Trophoblast cell (in vitro differentiated cells and primary cell): ENCODE results near the gene RFC3.
"Not testable (repeated sequence)": the region's sequence is repeated elsewhere in the genome, so short reads cannot be mapped to it uniquely, and the experiment has no call there.

Source experiments
- DNase-seq, 2 donors: peaks; one replicate each; pipeline ENCODE4 v3.0.0-alpha.2; 2016
- H2AFZ ChIP-seq: 2 replicates; pipeline ENCODE4 v1.6.1; 2013; ENCODE audit warnings: low read length, moderate library complexity, mild to moderate bottlenecking; ENCODE audit not compliant: insufficient read depth, poor library complexity
- H2AK5ac ChIP-seq: 2 replicates; pipeline ENCODE4 v1.6.1; 2013; ENCODE audit warnings: mild to moderate bottlenecking, low read length
- H2BK120ac ChIP-seq: 2 replicates; pipeline ENCODE4 v1.6.1; 2013; ENCODE audit warnings: low read length, mild to moderate bottlenecking, moderate library complexity; ENCODE audit not compliant: insufficient read depth, poor library complexity
- H2BK12ac ChIP-seq: 2 replicates; pipeline ENCODE4 v1.6.1; 2013; ENCODE audit warnings: mild to moderate bottlenecking, low read length, moderate library complexity
- H2BK5ac ChIP-seq: 2 replicates; pipeline ENCODE4 v1.6.1; 2013; ENCODE audit warnings: low read length, low read depth, moderate library complexity, mild to moderate bottlenecking; ENCODE audit not compliant: poor library complexity
- H3K14ac ChIP-seq: 2 replicates; pipeline ENCODE4 v1.6.1; 2013; ENCODE audit warnings: mild to moderate bottlenecking, low read length
- H3K18ac ChIP-seq: 2 replicates; pipeline ENCODE4 v1.6.1; 2013; ENCODE audit warnings: mild to moderate bottlenecking, low read length
- H3K23ac ChIP-seq: 2 replicates; pipeline ENCODE4 v1.6.1; 2013; ENCODE audit warnings: low read length
- H3K27ac ChIP-seq: 2 replicates; pipeline ENCODE4 v1.5.1; 2013; ENCODE audit warnings: low read depth, mild to moderate bottlenecking, inconsistent platforms, low read length, moderate library complexity
- H3K27me3 ChIP-seq: 2 replicates; pipeline ENCODE4 v1.6.1; 2013; ENCODE audit warnings: inconsistent platforms, mild to moderate bottlenecking, low read length, moderate library complexity; ENCODE audit not compliant: insufficient read depth
- H3K36me3 ChIP-seq, 2 experiments: 1 replicate in 1 of 2; 2 replicates in 1 of 2; pipeline ENCODE4 v1.6.1; 2013; ENCODE audit warnings: low read length in 2 of 2, mild to moderate bottlenecking in 2 of 2, moderate library complexity in 1 of 2; ENCODE audit not compliant: insufficient read depth in 2 of 2, control insufficient read depth in 1 of 2
- H3K4ac ChIP-seq: 2 replicates; pipeline ENCODE4 v1.6.1; 2013; ENCODE audit warnings: low read depth, mild to moderate bottlenecking, low read length, moderate library complexity
- H3K4me1 ChIP-seq, 2 experiments: 1 replicate in 1 of 2; 2 replicates in 1 of 2; pipeline ENCODE4 v1.6.1; 2013; ENCODE audit warnings: low read length in 2 of 2, mild to moderate bottlenecking in 2 of 2, moderate library complexity in 1 of 2; ENCODE audit not compliant: insufficient read depth in 2 of 2, control insufficient read depth in 1 of 2
- H3K4me2 ChIP-seq: 2 replicates; pipeline ENCODE4 v1.6.1; 2013; ENCODE audit warnings: inconsistent platforms, mild to moderate bottlenecking, low read length, moderate library complexity
- H3K4me3 ChIP-seq: 2 replicates; pipeline ENCODE4 v1.5.1; 2013; ENCODE audit warnings: mild to moderate bottlenecking, low read depth, low read length, inconsistent platforms
- H3K79me1 ChIP-seq: one replicate; pipeline ENCODE4 v1.6.1; 2013; ENCODE audit warnings: low read length
- H3K79me2 ChIP-seq: 2 replicates; pipeline ENCODE4 v1.6.1; 2013; ENCODE audit warnings: low read length, mild to moderate bottlenecking; ENCODE audit not compliant: control insufficient read depth, insufficient read depth, poor library complexity
- H3K9ac ChIP-seq: 2 replicates; pipeline ENCODE4 v1.6.1; 2013; ENCODE audit warnings: mild to moderate bottlenecking, low read length
- H3K9me3 ChIP-seq: 2 replicates; pipeline ENCODE4 v1.6.1; 2013; ENCODE audit warnings: low read depth, mild to moderate bottlenecking, control low read depth, inconsistent platforms, low read length; ENCODE audit not compliant: insufficient read depth
- H4K12ac ChIP-seq: 2 replicates; pipeline ENCODE4 v1.6.1; 2013; ENCODE audit warnings: low read depth, mild to moderate bottlenecking, low read length, moderate library complexity
- H4K8ac ChIP-seq: 2 replicates; pipeline ENCODE4 v1.6.1; 2013; ENCODE audit warnings: low read depth, mild to moderate bottlenecking, low read length, moderate library complexity
- H4K91ac ChIP-seq: one replicate; pipeline ENCODE4 v1.6.1; 2013; ENCODE audit warnings: low read depth, mild to moderate bottlenecking, low read length, moderate library complexity
- WGBS: extraction: QIAGEN DNeasy Blood & Tissue Kit; methylation state at CpG from one replicate; pipeline ENCODE4 v1.1.7; 2013; ENCODE audit warnings: missing lambda C conversion rate; ENCODE audit not compliant: insufficient read length, insufficient coverage; ENCODE audit errors: extremely low coverage; 5-methylcytosine and 5-hydroxymethylcytosine counted together

Gene RFC3

GRCh38 chr13:33776239-33776881 lies 41.6 kb upstream of the RFC3 start:
- no peak overlapping the region for H3K18ac ChIP-seq
- no peak overlapping the region for H3K23ac ChIP-seq

GRCh38 chr13:33782631-33783030 lies 35.3 kb upstream of the RFC3 start:
- H3K14ac ChIP-seq: no peak overlapping the region
- H3K79me2 ChIP-seq: no peaks in the 10 kb centered on the region
- no peak overlapping the region for H3K23ac ChIP-seq
- no peak overlapping the region for H3K4me2 ChIP-seq
- no peak overlapping the region for H2BK12ac ChIP-seq
- H3K4me1 ChIP-seq: no peaks in the 10 kb centered on the region
- H4K12ac ChIP-seq: no peak overlapping the region
- H2AK5ac ChIP-seq: no peak overlapping the region
- no peak overlapping the region for H3K9ac ChIP-seq
- no peak overlapping the region for H3K4me3 ChIP-seq
- no peak overlapping the region for H3K18ac ChIP-seq
- no peak overlapping the region for H3K27ac ChIP-seq
- no peak overlapping the region for H4K91ac ChIP-seq
- no peaks in the 10 kb centered on the region for H3K36me3 ChIP-seq
- H2BK120ac ChIP-seq: no peak overlapping the region
- no peaks in the 10 kb centered on the region for H3K27me3 ChIP-seq
- H2AFZ ChIP-seq: no peak overlapping the region
- no peak for DNase-seq
- no peak overlapping the region for H4K8ac ChIP-seq
- no CpG with 5 or more reads among the region's 4 CpGs for WGBS
- no peak overlapping the region for H2BK5ac ChIP-seq
- no peak overlapping the region for H3K4ac ChIP-seq
- no peaks in the 10 kb centered on the region for H3K79me1 ChIP-seq
- H3K9me3 ChIP-seq: peaks cover 1% of the 10 kb centered on the region

More at GRCh38 chr13:33776239-33776881, 41.6 kb upstream of the RFC3 start:
- Histone ChIP-seq H2BK120ac (no peak overlapping the region), H3K36me3 (no peaks in the 10 kb centered on the region), H2BK12ac (no peak overlapping the region), H3K9me3 (no peaks in the 10 kb centered on the region), H4K12ac (no peak overlapping the region), H3K14ac (no peak overlapping the region), H4K8ac (no peak overlapping the region), H3K4me2 (no peak overlapping the region), H3K79me1 (no peaks in the 10 kb centered on the region), H2BK5ac (no peak overlapping the region), H4K91ac (no peak overlapping the region), H2AK5ac (no peak overlapping the region), H3K9ac (no peak overlapping the region), H2AFZ (no peak overlapping the region), H3K27ac (no peak overlapping the region), H3K4me1 (peaks cover 0 to 2% of the 10 kb centered on the region in 2 experiments), H3K4ac (no peak overlapping the region), H3K79me2 (no peaks in the 10 kb centered on the region), H3K4me3 (no peak overlapping the region), H3K27me3 (no peaks in the 10 kb centered on the region)
- DNase-seq: no peak
- WGBS: no CpG with 5 or more reads among the region's 9 CpGs

- H3K4ac ChIP-seq, H2BK12ac ChIP-seq, H3K4me3 ChIP-seq, H3K79me1 ChIP-seq, H3K79me2 ChIP-seq, H2BK120ac ChIP-seq, H2AFZ ChIP-seq, H4K8ac ChIP-seq, H3K4me1 ChIP-seq, H3K36me3 ChIP-seq, H3K18ac ChIP-seq, H2AK5ac ChIP-seq, DNase-seq, H2BK5ac ChIP-seq, H3K23ac ChIP-seq, H4K12ac ChIP-seq, H3K27ac ChIP-seq, H3K9me3 ChIP-seq, H4K91ac ChIP-seq, H3K27me3 ChIP-seq, H3K4me2 ChIP-seq, H3K14ac ChIP-seq, H3K9ac ChIP-seq: not testable (repeated sequence)
- WGBS: no CpG with 5 or more reads among the region's 4 CpGs
Observed at GRCh38 chr13:33783212-33783611, 34.7 kb upstream of the RFC3 start.

- Histone ChIP-seq H2BK120ac (no peak overlapping the region), H3K79me2 (no peaks in the 10 kb centered on the region), H3K79me1 (no peaks in the 10 kb centered on the region), H4K8ac (no peak overlapping the region), H3K4me3 (no peak overlapping the region), H3K27me3 (no peaks in the 10 kb centered on the region), H2AFZ (no peak overlapping the region), H3K9me3 (peaks cover 1% of the 10 kb centered on the region), H3K18ac (no peak overlapping the region), H2BK5ac (no peak overlapping the region), H3K27ac (no peak overlapping the region), H3K4me1 (no peaks in the 10 kb centered on the region), H4K12ac (no peak overlapping the region), H3K4me2 (no peak overlapping the region), H3K9ac (no peak overlapping the region), H3K36me3 (no peaks in the 10 kb centered on the region), H2BK12ac (no peak overlapping the region), H3K14ac (no peak overlapping the region), H3K23ac (no peak overlapping the region), H2AK5ac (no peak overlapping the region), H4K91ac (no peak overlapping the region), H3K4ac (no peak overlapping the region)
- WGBS: no CpG with 5 or more reads among the region's 1 CpG
- no peak for DNase-seq
Observed at GRCh38 chr13:33784738-33785137, 33.2 kb upstream of the RFC3 start.
